ENCODE data around the gene OR3A3.
"Not testable (repeated sequence)": the region's sequence is repeated elsewhere in the genome, so short reads cannot be mapped to it uniquely, and the experiment has no call there.

DNA sequence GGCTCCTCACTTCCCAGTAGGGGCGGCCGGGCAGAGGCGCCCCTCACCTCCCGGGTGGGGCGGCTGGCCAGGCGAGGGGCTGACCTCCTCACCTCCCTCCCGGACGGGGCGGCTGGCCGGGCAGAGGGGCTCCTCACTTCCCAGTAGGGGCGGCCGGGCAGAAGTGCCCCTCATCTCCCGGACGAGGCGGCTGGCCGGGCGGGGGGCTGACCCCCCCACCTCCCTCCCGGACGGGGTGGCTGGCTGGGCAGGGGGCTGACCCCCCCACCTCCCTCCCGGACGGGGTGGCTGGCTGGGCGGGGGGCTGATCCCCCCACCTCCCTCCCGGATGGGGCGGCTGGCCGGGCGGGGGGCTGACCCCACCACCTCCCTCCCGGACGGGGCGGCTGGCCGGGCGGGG, 40.0 kb upstream of the OR3A3 start:
- TF ChIP-seq, protein P1, sequence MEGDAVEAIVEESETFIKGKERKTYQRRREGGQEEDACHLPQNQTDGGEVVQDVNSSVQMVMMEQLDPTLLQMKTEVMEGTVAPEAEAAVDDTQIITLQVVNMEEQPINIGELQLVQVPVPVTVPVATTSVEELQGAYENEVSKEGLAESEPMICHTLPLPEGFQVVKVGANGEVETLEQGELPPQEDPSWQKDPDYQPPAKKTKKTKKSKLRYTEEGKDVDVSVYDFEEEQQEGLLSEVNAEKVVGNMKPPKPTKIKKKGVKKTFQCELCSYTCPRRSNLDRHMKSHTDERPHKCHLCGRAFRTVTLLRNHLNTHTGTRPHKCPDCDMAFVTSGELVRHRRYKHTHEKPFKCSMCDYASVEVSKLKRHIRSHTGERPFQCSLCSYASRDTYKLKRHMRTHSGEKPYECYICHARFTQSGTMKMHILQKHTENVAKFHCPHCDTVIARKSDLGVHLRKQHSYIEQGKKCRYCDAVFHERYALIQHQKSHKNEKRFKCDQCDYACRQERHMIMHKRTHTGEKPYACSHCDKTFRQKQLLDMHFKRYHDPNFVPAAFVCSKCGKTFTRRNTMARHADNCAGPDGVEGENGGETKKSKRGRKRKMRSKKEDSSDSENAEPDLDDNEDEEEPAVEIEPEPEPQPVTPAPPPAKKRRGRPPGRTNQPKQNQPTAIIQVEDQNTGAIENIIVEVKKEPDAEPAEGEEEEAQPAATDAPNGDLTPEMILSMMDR (IDR thresholded peaks at IDR 0.05; ENCODE audit: low read length) = not testable (repeated sequence)
- not testable (repeated sequence) for TF ChIP-seq EZH2 (optimal IDR thresholded peaks at IDR 0.05; ENCODE audit: low read depth, low read length); EZH2phosphoT487 (IDR thresholded peaks at IDR 0.05; ENCODE audit: low read length)

Data from MM.1S (cell line).